ENCODE results near the gene TUSC2.
"Not testable (repeated sequence)": the region's sequence is repeated elsewhere in the genome, so short reads cannot be mapped to it uniquely, and the experiment has no call there.

Gene TUSC2

GRCh38 chr3:50286322-50287227 is 41.4 kb downstream of the TUSC2 start:
- H3K36me3 ChIP-seq (ENCODE audit: insufficient read depth, low read length) = peaks cover 38% of the 10 kb centered on the region
- no peaks in the 10 kb centered on the region for H3K4me1 ChIP-seq (ENCODE audit: control insufficient read depth, insufficient read depth, low read length)
- no peak overlapping the region for H3K4me3 ChIP-seq (ENCODE audit: low read length)
- H3K4me2 ChIP-seq (ENCODE audit: low read length) = no peak overlapping the region
- H3K9me3 ChIP-seq (replicated peaks; ENCODE audit: low read length) = no peaks in the 10 kb centered on the region
- H3K9ac ChIP-seq (ENCODE audit: low read depth, low read length) = no peak overlapping the region
- no peaks in the 10 kb centered on the region for H3K27me3 ChIP-seq (ENCODE audit: control insufficient read depth, insufficient read depth, low read length)

- H3K4me2 ChIP-seq (ENCODE audit: low read length); H3K4me1 ChIP-seq (ENCODE audit: control insufficient read depth, insufficient read depth, low read length); H3K4me3 ChIP-seq (ENCODE audit: low read length); H3K27me3 ChIP-seq (ENCODE audit: control insufficient read depth, insufficient read depth, low read length); H3K9ac ChIP-seq (ENCODE audit: low read depth, low read length); H3K9me3 ChIP-seq (replicated peaks; ENCODE audit: low read length): not testable (repeated sequence)
- peaks cover 26% of the 10 kb centered on the region for H3K36me3 ChIP-seq (ENCODE audit: insufficient read depth, low read length)
Observed at GRCh38 chr3:50284121-50284520, 43.9 kb downstream of the TUSC2 start.

- Histone ChIP-seq H3K36me3 (ENCODE audit: insufficient read depth, low read length) (no peaks in the 10 kb centered on the region), H3K27me3 (ENCODE audit: control insufficient read depth, insufficient read depth, low read length) (no peaks in the 10 kb centered on the region), H3K4me3 (ENCODE audit: low read length) (no peak overlapping the region), H3K4me1 (ENCODE audit: control insufficient read depth, insufficient read depth, low read length) (no peaks in the 10 kb centered on the region), H3K4me2 (ENCODE audit: low read length) (no peak overlapping the region), H3K9ac (ENCODE audit: low read depth, low read length) (no peak overlapping the region), H3K9me3 (replicated peaks; ENCODE audit: low read length) (no peaks in the 10 kb centered on the region)
Observed at GRCh38 chr3:50279255-50280016, 48.6 kb downstream of the TUSC2 start.

- H3K4me2 ChIP-seq (ENCODE audit: low read length) = no peak within 1 kb of the TSS
- H3K4me1 ChIP-seq (ENCODE audit: control insufficient read depth, insufficient read depth, low read length) = no peaks in the 10 kb centered on the region
- H3K9ac ChIP-seq (ENCODE audit: low read depth, low read length) = no peak within 1 kb of the TSS
- no peaks in the 10 kb centered on the region for H3K36me3 ChIP-seq (ENCODE audit: insufficient read depth, low read length)
- no peaks in the 10 kb centered on the region for H3K27me3 ChIP-seq (ENCODE audit: control insufficient read depth, insufficient read depth, low read length)
- H3K4me3 ChIP-seq (ENCODE audit: low read length) = no peak within 1 kb of the TSS
- no peaks in the 10 kb centered on the region for H3K9me3 ChIP-seq (replicated peaks; ENCODE audit: low read length)
Observed at GRCh38 chr3:50278880-50279224, 49.2 kb downstream of the TUSC2 start, which contains the start of gene LSMEM2. Gene LSMEM2, plus strand, starts transcription at chr3:50279087. Its CDS starts 27 bp downstream, at chr3:50279114.

- H3K4me2 ChIP-seq (ENCODE audit: low read length) = no peak overlapping the region
- H3K9me3 ChIP-seq (replicated peaks; ENCODE audit: low read length) = no peaks in the 10 kb centered on the region
- H3K9ac ChIP-seq (ENCODE audit: low read depth, low read length) = no peak overlapping the region
- peaks cover under 1% of the 10 kb centered on the region for H3K4me1 ChIP-seq (ENCODE audit: control insufficient read depth, insufficient read depth, low read length)
- H3K27me3 ChIP-seq (ENCODE audit: control insufficient read depth, insufficient read depth, low read length) = no peaks in the 10 kb centered on the region
- H3K4me3 ChIP-seq (ENCODE audit: low read length) = no peak overlapping the region
- no peaks in the 10 kb centered on the region for H3K36me3 ChIP-seq (ENCODE audit: insufficient read depth, low read length)
Observed at GRCh38 chr3:50278123-50278879, 49.7 kb downstream of the TUSC2 start.

GRCh38 chr3:50276762-50277101 is 51.3 kb downstream of the TUSC2 start:
- peaks cover 4% of the 10 kb centered on the region for H3K4me1 ChIP-seq (ENCODE audit: control insufficient read depth, insufficient read depth, low read length)
- H3K9me3 ChIP-seq (replicated peaks; ENCODE audit: low read length) = no peaks in the 10 kb centered on the region
- no peak overlapping the region for H3K4me2 ChIP-seq (ENCODE audit: low read length)
- H3K4me3 ChIP-seq (ENCODE audit: low read length) = no peak overlapping the region
- no peaks in the 10 kb centered on the region for H3K27me3 ChIP-seq (ENCODE audit: control insufficient read depth, insufficient read depth, low read length)
- no peak overlapping the region for H3K9ac ChIP-seq (ENCODE audit: low read depth, low read length)
- no peaks in the 10 kb centered on the region for H3K36me3 ChIP-seq (ENCODE audit: insufficient read depth, low read length)

- no peak overlapping the region for H3K4me3 ChIP-seq (ENCODE audit: low read length)
- no peaks in the 10 kb centered on the region for H3K36me3 ChIP-seq (ENCODE audit: insufficient read depth, low read length)
- H3K4me1 ChIP-seq (ENCODE audit: control insufficient read depth, insufficient read depth, low read length) = peaks cover 4% of the 10 kb centered on the region
- no peak overlapping the region for H3K4me2 ChIP-seq (ENCODE audit: low read length)
- H3K9ac ChIP-seq (ENCODE audit: low read depth, low read length) = no peak overlapping the region
- H3K9me3 ChIP-seq (replicated peaks; ENCODE audit: low read length) = no peaks in the 10 kb centered on the region
- H3K27me3 ChIP-seq (ENCODE audit: control insufficient read depth, insufficient read depth, low read length) = no peaks in the 10 kb centered on the region
Observed at GRCh38 chr3:50275996-50276761, 51.8 kb downstream of the TUSC2 start.

- peaks cover 10% of the 10 kb centered on the region for H3K4me1 ChIP-seq (ENCODE audit: control insufficient read depth, insufficient read depth, low read length)
- H3K27me3 ChIP-seq (ENCODE audit: control insufficient read depth, insufficient read depth, low read length) = no peaks in the 10 kb centered on the region
- no peaks in the 10 kb centered on the region for H3K9me3 ChIP-seq (replicated peaks; ENCODE audit: low read length)
- H3K4me2 ChIP-seq (ENCODE audit: low read length) = no peak overlapping the region
- no peak overlapping the region for H3K9ac ChIP-seq (ENCODE audit: low read depth, low read length)
- H3K36me3 ChIP-seq (ENCODE audit: insufficient read depth, low read length) = no peaks in the 10 kb centered on the region
- H3K4me3 ChIP-seq (ENCODE audit: low read length) = no peak overlapping the region
Observed at GRCh38 chr3:50275141-50275995, 52.7 kb downstream of the TUSC2 start.
